CD4-positive, alpha-beta T cell treated with Interleukin-17A for 1 hour (primary cell): ENCODE results near the gene HS2ST1.

Experiments used
- DNase-seq: peaks from one replicate; pipeline ENCODE4 v3.0.0-alpha.2; 2020

Gene HS2ST1

GRCh38 chr1:87144316-87144895 lies 230.0 kb downstream of the HS2ST1 start:
- no peak for DNase-seq

- no peak for DNase-seq
Observed at GRCh38 chr1:87144981-87145380, 230.5 kb downstream of the HS2ST1 start.

- DNase-seq: no peak
Observed at GRCh38 chr1:87146538-87146937, 232.1 kb downstream of the HS2ST1 start.

GRCh38 chr1:87146986-87147385 lies 232.6 kb downstream of the HS2ST1 start:
- no peak for DNase-seq

GRCh38 chr1:87147851-87148250 lies 233.4 kb downstream of the HS2ST1 start:
- DNase-seq: no peak

- no peak for DNase-seq
Observed at GRCh38 chr1:87148661-87149060, 234.2 kb downstream of the HS2ST1 start.

- no peak for DNase-seq
Observed at GRCh38 chr1:87149241-87150041, 235.0 kb downstream of the HS2ST1 start.

GRCh38 chr1:87150143-87150542 lies 235.7 kb downstream of the HS2ST1 start:
- no peak for DNase-seq

GRCh38 chr1:87151500-87152421 lies 237.3 kb downstream of the HS2ST1 start:
- peak; percentile 3 for DNase-seq

GRCh38 chr1:87154384-87154783 lies 239.9 kb downstream of the HS2ST1 start:
- no peak for DNase-seq

- no peak for DNase-seq
Observed at GRCh38 chr1:87155170-87155569, 240.7 kb downstream of the HS2ST1 start.

GRCh38 chr1:87155648-87156047 lies 241.2 kb downstream of the HS2ST1 start:
- no peak for DNase-seq

GRCh38 chr1:87156124-87156523 lies 241.7 kb downstream of the HS2ST1 start:
- DNase-seq: no peak

GRCh38 chr1:87159378-87159915 lies 245.0 kb downstream of the HS2ST1 start:
- DNase-seq: no peak
